PC-3 (cell line): Measurements from ENCODE around the gene ITPRIP. TPM values are rescaled to one million over a fixed set of nuclear protein-coding genes. Genes with fewer than 3 reads are reported as not detected.

ENCODE experiments used
- ATAC-seq: fragments of 200-7000 bp; cut with Tn5 transposase; 2 replicates; pipeline ENCODE4 v1.9.1; 2020; ENCODE audit warnings: mild to moderate bottlenecking, moderate library complexity
- Bru-seq: library from RNA; stranded (reverse); fragments of 400-500 nt; gene quantifications from one replicate; lab custom pipeline; 2021; lab: Mats Ljungman, UMichigan
- BruChase-seq, 2 experiments: library from RNA; stranded (reverse); fragments of 400-500 nt; gene quantifications; one replicate each; lab custom pipeline; 2021; lab: Mats Ljungman, UMichigan
- BruUV-seq: library from RNA; stranded (reverse); fragments of 400-500 nt; replicated peaks from 2 replicates; lab custom pipeline; 2021; lab: Mats Ljungman, UMichigan
- CTCF ChIA-PET: fragments of 300-600 bp; sonication (Branson Sonifier 250); formaldehyde crosslinking; loops from one replicate; lab custom pipeline; 2022; ENCODE audit warnings: antibody characterized with exemption; lab: Charles Lee
- POLR2A ChIA-PET: fragments of 300-600 bp; sonication (Branson Sonifier 250); formaldehyde crosslinking; loops from one replicate; lab custom pipeline; 2022; ENCODE audit warnings: antibody characterized with exemption; ENCODE audit not compliant: unreplicated experiment; lab: Charles Lee
- DNase-seq: peaks from one replicate; pipeline ENCODE4 v3.0.0-alpha.2; 2015
- H2AFZ ChIP-seq: fragments of 300-600 bp; sonication (generic); 2 replicates; pipeline ENCODE4 v1.6.0; 2016; ENCODE audit warnings: antibody characterized with exemption, low read length
- H3F3A ChIP-seq: fragments of 300-600 bp; sonication (generic); one replicate; pipeline ENCODE4 v1.6.0; 2017; ENCODE audit warnings: antibody characterized with exemption, low read length, control low read depth, mild to moderate bottlenecking; ENCODE audit not compliant: unreplicated experiment
- H3K27ac ChIP-seq: fragments of 300-600 bp; sonication (generic); 2 replicates; pipeline ENCODE4 v1.5.1; 2016; ENCODE audit warnings: mild to moderate bottlenecking, low read length
- H3K27me3 ChIP-seq: fragments of 300-600 bp; sonication (generic); 2 replicates; pipeline ENCODE4 v1.6.1; 2016; ENCODE audit warnings: low read length, mixed read lengths
- H3K36me3 ChIP-seq: fragments of 300-600 bp; sonication (generic); 2 replicates; pipeline ENCODE4 v1.6.1; 2016; ENCODE audit warnings: low read depth, mixed run types, low read length, mixed read lengths
- H3K4me1 ChIP-seq: fragments of 300-600 bp; sonication (generic); 2 replicates; pipeline ENCODE4 v1.5.1; 2016; ENCODE audit warnings: low read length; ENCODE audit not compliant: insufficient read depth
- H3K4me2 ChIP-seq: fragments of 300-600 bp; sonication (generic); 2 replicates; pipeline ENCODE4 v1.6.0; 2016; ENCODE audit warnings: low read length
- H3K4me3 ChIP-seq: fragments of 300-600 bp; sonication (generic); 2 replicates; pipeline ENCODE4 v1.5.1; 2016; ENCODE audit warnings: mild to moderate bottlenecking, low read length, mixed read lengths
- H3K79me2 ChIP-seq: fragments of 300-600 bp; sonication (generic); 2 replicates; pipeline ENCODE4 v1.6.1; 2017; ENCODE audit warnings: low read length, mixed read lengths
- H3K9ac ChIP-seq: fragments of 300-600 bp; sonication (generic); 2 replicates; pipeline ENCODE4 v1.6.0; 2016; ENCODE audit warnings: mild to moderate bottlenecking, low read length
- H3K9me2 ChIP-seq: fragments of 300-600 bp; sonication (generic); replicated peaks from 2 replicates; pipeline ENCODE4 v1.6.1; 2016; ENCODE audit warnings: mixed run types, low read length, mixed read lengths
- H3K9me3 ChIP-seq: fragments of 300-600 bp; sonication (generic); 2 replicates; pipeline ENCODE4 v1.6.1; 2016; ENCODE audit warnings: low read length, mixed read lengths
- H4K20me1 ChIP-seq: fragments of 300-600 bp; sonication (generic); 2 replicates; pipeline ENCODE4 v1.6.1; 2016; ENCODE audit warnings: low read length, mixed read lengths
- EZH2 ChIP-seq: fragments of 300-600 bp; sonication (generic); IDR thresholded peaks from one replicate; pipeline ENCODE4 v1.6.1; 2017; ENCODE audit warnings: antibody characterized with exemption, mild to moderate bottlenecking, low read length; ENCODE audit not compliant: unreplicated experiment
- EZH2phosphoT487 ChIP-seq: fragments of 300-600 bp; sonication (generic); IDR thresholded peaks from 2 replicates; pipeline ENCODE4 v1.6.1; 2018; ENCODE audit warnings: mild to moderate bottlenecking, antibody characterized with exemption, low read length, borderline replicate concordance
- intact Hi-C: fragments of 100-400 bp; cut with micrococcal nuclease; formaldehyde crosslinking; loops from 2 replicates; pipeline ENCODE4 v1.9.0; 2023
- long read RNA-seq: library from polyadenylated mRNA; unstranded; transcript quantifications from one replicate; pipeline ENCODE4 v2.0.0, GENCODE V29; 2021; ENCODE audit not compliant: unreplicated experiment
- total RNA-seq: library from RNA; depleted of rRNA; stranded (reverse); fragments of >200 nt; gene quantifications from 2 replicates; pipeline ENCODE4 v1.2.3, GENCODE V29; 2014; rRNA removed
- TF ChIP-seq, protein P1 (sequence below): fragments of 300-600 bp; sonication (generic); conservative IDR thresholded peaks from 2 replicates; pipeline ENCODE4 v1.5.1; 2017; ENCODE audit warnings: antibody characterized with exemption, low read depth, mild to moderate bottlenecking, low read length

ITPRIP gene, protein sequence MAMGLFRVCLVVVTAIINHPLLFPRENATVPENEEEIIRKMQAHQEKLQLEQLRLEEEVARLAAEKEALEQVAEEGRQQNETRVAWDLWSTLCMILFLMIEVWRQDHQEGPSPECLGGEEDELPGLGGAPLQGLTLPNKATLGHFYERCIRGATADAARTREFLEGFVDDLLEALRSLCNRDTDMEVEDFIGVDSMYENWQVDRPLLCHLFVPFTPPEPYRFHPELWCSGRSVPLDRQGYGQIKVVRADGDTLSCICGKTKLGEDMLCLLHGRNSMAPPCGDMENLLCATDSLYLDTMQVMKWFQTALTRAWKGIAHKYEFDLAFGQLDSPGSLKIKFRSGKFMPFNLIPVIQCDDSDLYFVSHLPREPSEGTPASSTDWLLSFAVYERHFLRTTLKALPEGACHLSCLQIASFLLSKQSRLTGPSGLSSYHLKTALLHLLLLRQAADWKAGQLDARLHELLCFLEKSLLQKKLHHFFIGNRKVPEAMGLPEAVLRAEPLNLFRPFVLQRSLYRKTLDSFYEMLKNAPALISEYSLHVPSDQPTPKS
- total RNA-seq (7.0 and 10.3 TPM in 2 replicates), Bru-seq, nascent RNA (percentile 56 among the genes with signal in this experiment), BruChase-seq, experiment 1, labeled RNA remaining after a 6-hour chase (percentile 63 among the genes with signal in this experiment), BruChase-seq, experiment 2, labeled RNA remaining after a 2-hour chase (percentile 60 among the genes with signal in this experiment)
- long read RNA-seq, full-length matches to known transcripts, result 13 of 24 reads
- long read RNA-seq, partial matches to known transcripts, result 0 of 24 reads
- long read RNA-seq, other reads (novel, unspliced or antisense), result 11 of 24 reads

DNA sequence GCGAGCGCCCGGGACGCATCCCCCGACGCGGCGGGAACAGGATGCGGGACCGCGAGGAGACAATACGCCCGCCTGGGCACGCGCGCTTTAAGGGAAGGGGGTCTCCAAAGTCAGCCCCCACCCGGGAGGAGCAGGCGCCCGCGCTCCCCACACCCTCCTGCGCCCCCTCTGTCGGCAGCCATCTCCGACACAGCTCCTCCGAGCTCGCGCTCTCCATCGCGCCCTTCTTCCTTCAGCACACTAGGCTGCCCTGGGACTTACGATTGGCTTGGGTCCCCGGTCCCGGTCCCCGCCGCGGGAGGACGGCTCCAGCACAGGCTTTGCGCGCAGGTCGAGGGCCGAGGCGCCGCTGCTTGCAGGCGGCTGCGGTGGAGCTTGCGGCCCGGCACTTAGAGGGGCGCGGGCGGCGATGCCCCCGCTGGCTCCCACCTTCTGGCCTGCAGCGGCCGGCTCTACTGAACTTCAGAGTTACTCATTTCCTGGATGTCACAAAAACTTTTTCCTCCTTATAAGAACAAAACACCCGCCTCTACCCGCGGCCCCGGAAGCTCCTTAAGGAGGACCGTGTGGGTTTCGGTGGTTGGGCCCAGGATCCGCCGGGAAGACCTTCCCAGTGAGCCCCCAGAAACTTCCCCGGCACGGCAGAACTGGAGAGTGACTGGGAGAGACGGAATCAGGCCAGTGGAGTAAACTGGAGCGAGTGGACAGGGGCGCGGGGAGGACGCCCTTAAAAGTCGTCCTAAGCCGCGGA is at the start of gene ITPRIP:
Gene ITPRIP, minus strand, starts transcription at position 481 of the 751 bp plus-strand sequence. CDS start 22,414 bp downstream, outside the sequence.
- POLR2A ChIA-PET, result interaction anchor here (0.6 kb wide), 1 partner anchor 11 kb away, joined by 3 read pairs; no protein-coding TSS in a partner anchor
- DNase-seq (peak; percentile 67), ATAC-seq (peak; percentile 69)
- H3K4me3 ChIP-seq, result peak within 1 kb of the TSS; percentile 93
- no peaks in the 10 kb centered on the region for H3K9me3 ChIP-seq
- CTCF ChIA-PET, result no interaction called here
- peak within 1 kb of the TSS; percentile 82 for H3K27ac ChIP-seq
- peak within 1 kb of the TSS; percentile 84 for H3K9ac ChIP-seq
- H2AFZ ChIP-seq, result peak within 1 kb of the TSS; percentile 90
- H3K4me1 ChIP-seq, result peaks cover 46% of the 10 kb centered on the region
- H3F3A ChIP-seq, result no peaks in the 10 kb centered on the region
- peaks cover 53% of the 10 kb centered on the region for H3K79me2 ChIP-seq
- no TSS peak for BruUV-seq
- H3K27me3 ChIP-seq, result no peaks in the 10 kb centered on the region
- H3K4me2 ChIP-seq, result peak within 1 kb of the TSS; percentile 99
- peaks cover 22% of the 10 kb centered on the region for H4K20me1 ChIP-seq
- H3K36me3 ChIP-seq, result no peaks in the 10 kb centered on the region
- intact Hi-C loops, result loop anchor here (1.0 to 2.0 kb wide), 2 partner anchors 9 to 33 kb away; no protein-coding TSS in a partner anchor
- no peak for TF ChIP-seq EZH2phosphoT487
- TF ChIP-seq, protein P1, sequence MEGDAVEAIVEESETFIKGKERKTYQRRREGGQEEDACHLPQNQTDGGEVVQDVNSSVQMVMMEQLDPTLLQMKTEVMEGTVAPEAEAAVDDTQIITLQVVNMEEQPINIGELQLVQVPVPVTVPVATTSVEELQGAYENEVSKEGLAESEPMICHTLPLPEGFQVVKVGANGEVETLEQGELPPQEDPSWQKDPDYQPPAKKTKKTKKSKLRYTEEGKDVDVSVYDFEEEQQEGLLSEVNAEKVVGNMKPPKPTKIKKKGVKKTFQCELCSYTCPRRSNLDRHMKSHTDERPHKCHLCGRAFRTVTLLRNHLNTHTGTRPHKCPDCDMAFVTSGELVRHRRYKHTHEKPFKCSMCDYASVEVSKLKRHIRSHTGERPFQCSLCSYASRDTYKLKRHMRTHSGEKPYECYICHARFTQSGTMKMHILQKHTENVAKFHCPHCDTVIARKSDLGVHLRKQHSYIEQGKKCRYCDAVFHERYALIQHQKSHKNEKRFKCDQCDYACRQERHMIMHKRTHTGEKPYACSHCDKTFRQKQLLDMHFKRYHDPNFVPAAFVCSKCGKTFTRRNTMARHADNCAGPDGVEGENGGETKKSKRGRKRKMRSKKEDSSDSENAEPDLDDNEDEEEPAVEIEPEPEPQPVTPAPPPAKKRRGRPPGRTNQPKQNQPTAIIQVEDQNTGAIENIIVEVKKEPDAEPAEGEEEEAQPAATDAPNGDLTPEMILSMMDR, result no peak; the same call in 1 of the 2 replicates
- TF ChIP-seq EZH2, result no peak
- no peaks in the 10 kb centered on the region for H3K9me2 ChIP-seq

DNA sequence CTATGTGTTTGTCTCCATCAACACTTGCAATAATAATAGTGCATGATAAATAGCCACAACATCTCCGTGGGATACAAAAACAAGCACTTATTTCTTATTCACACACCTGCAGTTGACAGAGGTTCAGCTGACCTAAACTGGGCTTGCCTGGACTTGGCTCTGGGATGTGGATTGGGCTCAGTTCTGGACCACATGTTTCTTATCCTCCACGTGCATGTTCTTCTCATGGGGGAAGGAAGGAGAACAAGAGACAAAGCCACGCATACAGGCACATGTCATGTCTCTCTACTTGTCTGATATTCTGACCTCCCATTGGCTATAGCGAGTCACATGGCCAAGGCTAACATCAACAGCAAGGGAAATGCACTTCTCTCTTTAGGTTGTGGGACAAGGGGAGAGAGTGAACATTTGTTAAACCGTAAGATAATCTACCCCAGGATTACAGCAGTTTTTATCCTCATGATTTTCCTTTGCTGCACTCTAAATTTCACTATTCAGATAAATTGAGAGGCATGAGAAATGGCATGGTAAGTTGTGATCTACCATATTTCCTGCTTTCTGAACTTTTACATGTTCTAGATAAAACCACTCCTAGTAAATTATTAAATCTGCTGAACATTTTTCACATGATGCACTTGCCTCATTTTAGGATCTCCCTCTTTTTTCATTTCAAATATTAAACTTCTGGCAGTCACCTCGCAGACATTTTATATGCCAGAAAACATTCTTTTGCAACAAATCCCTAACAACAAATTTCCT is 49.0 kb upstream of the ITPRIP start:
- no peak overlapping the region for H3K27ac ChIP-seq
- H2AFZ ChIP-seq, result no peak overlapping the region
- TF ChIP-seq, protein P1, result no peak
- TF ChIP-seq EZH2phosphoT487 (no peak), EZH2 (no peak)
- no peaks in the 10 kb centered on the region for H4K20me1 ChIP-seq
- ChIA-PET CTCF (no interaction called here), POLR2A (no interaction called here)
- no peaks in the 10 kb centered on the region for H3K9me2 ChIP-seq
- no peaks in the 10 kb centered on the region for H3K9me3 ChIP-seq
- no peak overlapping the region for H3K4me3 ChIP-seq
- no peak for DNase-seq
- H3K36me3 ChIP-seq, result no peaks in the 10 kb centered on the region
- no TSS peak for BruUV-seq
- peaks cover 46% of the 10 kb centered on the region for H3K27me3 ChIP-seq
- no peak overlapping the region for H3K4me2 ChIP-seq
- intact Hi-C loops, result no loop called here
- ATAC-seq, result no peak
- no peaks in the 10 kb centered on the region for H3K79me2 ChIP-seq
- H3F3A ChIP-seq, result no peaks in the 10 kb centered on the region
- no peak overlapping the region for H3K9ac ChIP-seq
- H3K4me1 ChIP-seq, result peaks cover 6% of the 10 kb centered on the region; the same call in 1 of the 2 replicates
